Measurements from ENCODE around the gene MYRF. TPM values are rescaled to one million over a fixed set of nuclear protein-coding genes. Genes with fewer than 3 reads are reported as not detected.

MYRF gene
- total and polyA plus RNA-seq, 9 of the 15 experiments (the other 6 are each of a cell fraction or from before 2014, with no cell fraction given): 2.3 to 25.8 (median 7.1) TPM

- TF ChIP-seq JUNB (CRISPR knock-in tag; conservative IDR thresholded peaks at IDR 0.05): no peak
- no peak for TF ChIP-seq FOXP1 (CRISPR knock-in tag; IDR thresholded peaks at IDR 0.05)
- TF ChIP-seq ZNF311 (CRISPR knock-in tag; IDR thresholded peaks at IDR 0.05): no peak
- no peak for TF ChIP-seq NCOA4 (IDR thresholded peaks at IDR 0.05; ENCODE audit: partially characterized antibody)
- TF ChIP-seq THRB (CRISPR knock-in tag; conservative IDR thresholded peaks at IDR 0.05): no peak
- no peak for TF ChIP-seq ETS2 (tag; IDR thresholded peaks at IDR 0.05; ENCODE audit: borderline replicate concordance, poor library complexity, severe bottlenecking)
- no peak for TF ChIP-seq PTRF (tag; IDR thresholded peaks at IDR 0.05)
- no peak for TF ChIP-seq ZFP30 (CRISPR knock-in tag; IDR thresholded peaks at IDR 0.05; ENCODE audit: borderline replicate concordance)
- no peak for TF ChIP-seq NCOA2 (IDR thresholded peaks at IDR 0.05; ENCODE audit: partially characterized antibody in 2 of 2)
- TF ChIP-seq TOE1 (IDR thresholded peaks at IDR 0.05; ENCODE audit: borderline replicate concordance): no peak
- 0 out of 2 replicates have a peak, but pooled peaks have one; percentile 69 for TF ChIP-seq TOE1 (CRISPR knock-in tag; IDR thresholded peaks at IDR 0.05; ENCODE audit: borderline replicate concordance, low read depth)
- TF ChIP-seq USF1 (CRISPR knock-in tag; IDR thresholded peaks at IDR 0.05): no peak
- TF ChIP-seq PHB (CRISPR knock-in tag; IDR thresholded peaks at IDR 0.05): no peak
- TF ChIP-seq ARID4B (CRISPR knock-in tag; IDR thresholded peaks at IDR 0.05): no peak; the same call in 1 of the 2 replicates
- no peak for TF ChIP-seq TCFL5 (CRISPR knock-in tag; conservative IDR thresholded peaks at IDR 0.05)
- TF ChIP-seq MAX (CRISPR knock-in tag; IDR thresholded peaks at IDR 0.05): no peak
- TF ChIP-seq ETV1 (tag; conservative IDR thresholded peaks at IDR 0.05; ENCODE audit: low read depth): peak; percentile 66
- TF ChIP-seq NEUROD1 (IDR thresholded peaks at IDR 0.05; ENCODE audit: borderline replicate concordance, low read depth, low read length, partially characterized antibody): no peak
- no peak for TF ChIP-seq NBN (IDR thresholded peaks at IDR 0.05; ENCODE audit: low read depth)
- TF ChIP-seq NFE2 (IDR thresholded peaks at IDR 0.05; ENCODE audit: low read depth): no peak
- no peak; the same call in 1 of the 2 replicates for TF ChIP-seq ZNF263 (CRISPR knock-in tag; IDR thresholded peaks at IDR 0.05; ENCODE audit: borderline replicate concordance)
These were observed 63.6 kb downstream of the MYRF start (continued) for GRCh38 chr11:61815790-61816735.

All from K562 (cell line).